ENCODE measurements around the gene REEP3.

REEP3 gene

GRCh38 chr10:63666836-63667383, 145.7 kb downstream of the REEP3 start:
- no peak for DNase-seq (ENCODE audit: low spot score)

GRCh38 chr10:63667596-63668480, 146.6 kb downstream of the REEP3 start:
- no peak for DNase-seq (ENCODE audit: low spot score)

- no peak for DNase-seq (ENCODE audit: low spot score)
These were observed 149.2 kb downstream of the REEP3 start for GRCh38 chr10:63670291-63670898.

- no peak for DNase-seq (ENCODE audit: low spot score)
These were observed 150.2 kb downstream of the REEP3 start for GRCh38 chr10:63671317-63671937.

GRCh38 chr10:63672491-63672890, 151.3 kb downstream of the REEP3 start:
- no peak for DNase-seq (ENCODE audit: low spot score)

GRCh38 chr10:63673246-63673645, 152.0 kb downstream of the REEP3 start:
- no peak for DNase-seq (ENCODE audit: low spot score)

GRCh38 chr10:63673846-63674245, 152.6 kb downstream of the REEP3 start:
- no peak for DNase-seq (ENCODE audit: low spot score)
